ENCODE measurements around the gene SLC16A12.

Gene SLC16A12

DNA sequence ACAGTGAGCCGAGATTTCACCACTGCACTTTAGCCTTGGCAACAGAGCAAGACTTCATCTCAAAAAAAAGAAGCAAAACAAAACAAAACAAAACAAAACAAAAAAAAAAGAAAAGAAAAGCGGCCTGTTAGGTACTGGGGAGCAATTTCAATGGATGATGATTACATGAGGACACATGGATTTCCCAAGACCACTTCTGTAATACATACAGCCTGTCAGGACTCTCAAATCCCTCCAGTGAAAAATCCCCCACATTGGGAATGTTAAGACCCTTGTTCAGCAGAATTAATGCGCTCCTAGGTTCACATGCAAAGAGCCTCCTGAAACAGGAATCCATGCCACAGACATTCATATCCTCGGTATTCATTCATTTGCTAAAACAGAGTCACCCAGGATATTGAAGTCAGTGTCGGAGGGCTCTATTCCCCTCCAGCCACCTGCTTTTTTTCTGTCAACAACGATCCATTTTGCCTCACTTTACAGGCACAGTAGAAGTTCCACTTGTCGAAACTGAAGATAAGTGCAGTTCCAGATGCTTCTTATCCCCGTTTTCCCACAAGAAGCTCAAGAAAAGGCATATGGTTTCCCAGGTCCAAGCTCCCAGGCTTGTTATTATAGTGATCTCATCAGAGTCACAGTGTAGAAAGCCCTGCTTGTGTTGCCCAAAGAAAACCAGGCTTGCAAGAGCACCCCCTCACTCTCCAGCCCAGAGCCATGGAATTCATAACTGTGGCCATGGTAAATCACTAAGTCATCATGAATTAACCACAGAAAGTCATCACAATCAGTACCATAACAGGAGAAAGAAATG is 20.2 kb downstream of the SLC16A12 start:
- DNase-seq (ENCODE audit: low read depth in 2 of 3, low spot score in 1 of 3), result no peak

DNA sequence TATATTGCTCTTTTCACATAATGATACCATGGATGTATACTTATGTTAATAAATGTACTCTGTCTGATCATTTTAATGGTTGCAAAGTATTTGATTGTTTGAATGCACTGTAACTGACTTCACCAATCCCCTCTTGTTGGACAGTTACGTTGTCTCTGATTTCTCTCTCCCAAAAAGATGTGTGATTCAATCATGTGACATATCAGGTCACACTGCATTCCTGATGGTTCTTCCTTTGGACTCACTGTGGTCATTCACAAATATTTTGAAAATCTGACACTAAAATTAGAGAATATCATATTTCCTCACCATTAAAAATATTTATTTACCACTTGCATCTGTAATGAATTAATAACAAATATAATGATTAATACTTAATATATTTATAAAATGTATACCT is 22.2 kb downstream of the SLC16A12 start:
- DNase-seq (ENCODE audit: low read depth in 2 of 3, low spot score in 1 of 3), result no peak

DNA sequence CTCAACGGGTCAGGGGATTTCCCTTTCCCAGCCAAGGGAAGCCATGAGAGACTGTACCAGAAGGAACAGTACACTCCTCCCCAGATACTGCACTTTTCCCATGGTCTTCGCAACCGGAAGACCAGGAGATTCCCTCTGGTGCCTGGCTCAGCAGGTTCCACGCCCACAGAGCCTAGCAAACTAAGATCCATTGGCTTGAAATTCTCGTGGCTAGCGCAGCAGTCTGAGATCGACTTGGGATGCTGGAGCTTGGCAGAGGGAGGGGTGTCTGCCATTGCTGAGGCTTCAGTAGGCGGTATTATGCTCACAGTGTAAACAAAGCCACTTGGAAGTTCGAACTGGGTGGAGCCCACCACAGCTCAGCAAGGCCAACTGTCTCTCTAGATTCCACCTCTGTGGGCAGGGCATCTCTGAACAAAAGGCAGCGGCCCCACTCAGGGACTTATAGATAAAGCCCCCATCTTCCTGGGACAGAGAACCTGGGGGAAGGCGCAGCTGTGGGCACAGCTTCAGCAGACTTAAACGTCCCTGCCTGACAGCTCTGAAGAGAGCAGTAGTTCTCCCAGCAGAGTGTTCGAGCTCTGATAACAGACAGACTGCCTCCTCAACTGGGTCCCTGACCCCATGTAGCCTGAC is 29.6 kb downstream of the SLC16A12 start:
- DNase-seq (ENCODE audit: low read depth in 2 of 3, low spot score in 1 of 3), result no peak

DNA sequence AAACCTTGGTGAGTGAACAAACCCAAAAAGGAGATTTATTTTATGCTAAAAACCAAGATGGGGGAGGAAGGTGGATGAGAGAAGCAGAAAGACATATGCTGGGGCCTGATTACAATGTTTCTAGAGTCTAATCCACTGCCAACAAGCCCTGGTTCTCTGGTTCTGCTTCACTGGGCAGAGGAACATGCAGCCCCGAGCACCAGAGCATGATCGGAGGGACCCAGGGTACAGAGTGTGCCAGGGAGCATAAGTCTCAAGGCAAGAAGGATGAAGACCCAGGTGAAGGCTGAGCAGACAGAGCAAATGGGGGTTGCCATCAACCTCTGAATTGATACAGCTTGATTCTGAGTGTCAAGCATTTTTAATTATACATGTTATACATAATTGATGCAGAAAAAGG is 30.7 kb downstream of the SLC16A12 start:
- no peak for DNase-seq (ENCODE audit: low read depth in 2 of 3, low spot score in 1 of 3)

DNA sequence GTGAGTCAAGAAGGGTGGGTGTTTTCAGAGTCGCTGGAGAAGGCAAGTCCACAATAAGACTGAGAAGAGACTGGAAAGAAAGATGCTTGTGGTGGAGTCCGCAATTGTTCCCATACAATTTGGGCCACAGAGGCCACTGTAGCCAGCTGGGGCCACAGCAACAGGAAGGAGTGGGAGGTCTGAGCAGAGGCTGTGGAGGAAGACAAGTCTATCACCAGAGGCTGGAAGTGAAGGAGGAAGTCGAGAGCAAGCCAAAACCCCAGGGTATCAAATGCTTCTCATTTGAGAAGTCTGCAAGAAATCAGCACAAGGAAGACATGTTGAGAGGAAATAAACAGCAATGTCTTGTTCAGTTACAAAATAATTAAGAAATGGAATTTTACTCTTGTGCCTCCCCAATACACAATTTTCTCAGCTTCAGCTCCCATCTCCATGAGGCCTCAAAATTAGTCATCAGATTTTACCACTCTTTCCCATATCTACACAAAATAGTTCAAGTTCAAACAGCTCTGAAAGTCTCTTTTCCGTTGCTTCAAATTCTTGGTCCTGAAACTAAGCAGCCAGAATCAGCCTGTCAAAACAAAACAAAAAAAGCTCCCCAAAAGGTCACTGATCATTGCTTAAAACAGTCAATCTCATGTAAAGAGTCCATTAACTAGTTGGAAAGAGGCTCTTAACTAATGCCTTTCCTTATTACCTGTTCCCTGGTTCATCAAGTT is 31.6 kb downstream of the SLC16A12 start:
- no peak for DNase-seq (ENCODE audit: low read depth in 2 of 3, low spot score in 1 of 3)

DNA sequence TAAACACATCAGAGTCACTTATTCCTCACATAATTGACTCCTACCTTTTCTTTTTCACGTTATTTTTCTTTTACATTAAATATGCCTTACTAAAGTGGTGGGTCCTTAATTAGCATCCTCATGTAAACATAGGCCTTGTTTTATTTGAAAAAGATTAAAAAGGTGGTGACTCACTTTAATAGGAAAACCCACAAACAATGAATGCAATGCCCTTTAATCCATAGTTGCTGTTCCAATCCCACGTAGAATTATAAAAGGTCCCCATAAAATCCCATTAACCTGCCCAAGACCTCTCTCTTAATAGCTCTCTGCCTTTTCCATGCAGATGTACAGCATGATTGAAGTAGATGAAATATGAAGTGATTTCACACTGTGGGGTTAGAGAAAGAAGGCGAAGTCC is 32.2 kb downstream of the SLC16A12 start:
- DNase-seq (ENCODE audit: low read depth in 2 of 3, low spot score in 1 of 3), result no peak

DNA sequence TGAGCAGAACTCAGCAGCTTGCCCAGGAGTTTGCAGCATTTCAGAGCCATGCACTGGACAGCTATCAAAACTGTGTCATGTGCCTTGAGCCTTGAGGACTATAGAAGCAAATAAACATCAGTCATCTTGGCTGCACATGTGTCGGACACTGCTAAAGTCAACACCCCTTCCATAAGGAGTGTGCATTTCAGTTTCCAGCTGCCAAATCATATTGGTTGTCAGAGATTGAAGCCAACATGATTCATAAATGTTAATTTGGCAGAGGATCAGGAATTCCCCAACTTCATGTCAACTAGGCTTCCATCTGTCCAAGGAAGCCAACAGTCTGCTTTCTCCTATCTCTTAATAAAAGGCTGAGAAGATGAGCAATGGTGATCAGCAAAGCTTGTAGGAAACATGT is 32.8 kb downstream of the SLC16A12 start:
- DNase-seq (ENCODE audit: low read depth in 2 of 3, low spot score in 1 of 3), result no peak

DNA sequence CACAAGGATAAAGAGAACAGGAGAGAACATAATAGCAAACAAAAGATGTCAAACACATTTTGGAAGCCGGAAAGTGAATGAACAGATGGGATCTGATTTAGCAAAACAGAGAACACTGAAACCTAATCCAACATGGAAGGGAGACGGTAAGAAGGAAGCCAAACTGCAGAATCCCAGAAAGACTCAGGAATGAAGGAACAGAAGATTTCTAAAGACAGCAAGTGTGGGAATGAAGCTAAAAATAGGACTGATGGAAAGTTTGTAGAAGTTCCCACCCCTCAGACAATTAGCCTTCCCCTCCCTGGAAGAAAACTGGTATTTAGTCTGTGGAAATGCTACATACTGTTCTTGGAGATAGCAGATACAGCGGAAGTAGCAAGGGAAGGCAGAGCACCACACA is 40.8 kb downstream of the SLC16A12 start:
- DNase-seq (ENCODE audit: low read depth in 2 of 3, low spot score in 1 of 3), result no peak

DNA sequence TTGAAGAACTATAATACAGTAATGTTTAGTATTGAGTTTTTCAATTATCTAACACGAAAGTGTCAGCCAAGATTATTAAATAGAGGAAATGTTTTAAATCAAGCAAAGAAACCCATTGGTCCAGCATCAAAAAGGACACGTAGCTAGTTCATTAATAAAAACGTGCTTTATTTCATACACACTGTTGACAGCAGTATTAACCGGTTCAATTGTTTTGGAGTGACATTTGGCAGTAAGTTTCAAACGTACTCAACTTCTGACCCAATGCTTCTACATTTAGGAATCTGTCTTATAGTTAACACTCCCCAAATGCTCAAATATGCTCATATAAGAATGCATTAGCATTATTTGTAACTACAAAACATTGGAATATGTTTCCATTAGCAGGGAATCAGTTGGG is 41.3 kb downstream of the SLC16A12 start:
- DNase-seq (ENCODE audit: low read depth in 2 of 3, low spot score in 1 of 3), result no peak

DNA sequence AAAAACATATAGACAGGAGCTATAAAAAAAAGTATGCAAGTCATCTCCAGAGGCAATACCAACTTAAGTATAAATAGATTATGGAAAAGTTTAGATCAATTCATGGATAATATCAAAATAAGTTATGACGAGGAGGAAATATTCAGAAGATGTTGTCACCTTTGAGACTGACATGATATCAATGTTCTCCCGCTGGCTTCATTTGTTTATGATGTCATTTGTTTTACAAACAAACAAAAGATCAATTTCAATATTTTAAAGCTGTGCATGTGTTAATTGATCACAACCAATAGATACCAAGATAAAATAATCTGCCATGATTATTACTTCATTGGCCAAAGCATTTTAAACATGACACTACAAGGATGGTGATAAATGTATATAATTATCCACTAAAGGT is 43.5 kb downstream of the SLC16A12 start:
- no peak for DNase-seq (ENCODE audit: low read depth in 2 of 3, low spot score in 1 of 3)

DNA sequence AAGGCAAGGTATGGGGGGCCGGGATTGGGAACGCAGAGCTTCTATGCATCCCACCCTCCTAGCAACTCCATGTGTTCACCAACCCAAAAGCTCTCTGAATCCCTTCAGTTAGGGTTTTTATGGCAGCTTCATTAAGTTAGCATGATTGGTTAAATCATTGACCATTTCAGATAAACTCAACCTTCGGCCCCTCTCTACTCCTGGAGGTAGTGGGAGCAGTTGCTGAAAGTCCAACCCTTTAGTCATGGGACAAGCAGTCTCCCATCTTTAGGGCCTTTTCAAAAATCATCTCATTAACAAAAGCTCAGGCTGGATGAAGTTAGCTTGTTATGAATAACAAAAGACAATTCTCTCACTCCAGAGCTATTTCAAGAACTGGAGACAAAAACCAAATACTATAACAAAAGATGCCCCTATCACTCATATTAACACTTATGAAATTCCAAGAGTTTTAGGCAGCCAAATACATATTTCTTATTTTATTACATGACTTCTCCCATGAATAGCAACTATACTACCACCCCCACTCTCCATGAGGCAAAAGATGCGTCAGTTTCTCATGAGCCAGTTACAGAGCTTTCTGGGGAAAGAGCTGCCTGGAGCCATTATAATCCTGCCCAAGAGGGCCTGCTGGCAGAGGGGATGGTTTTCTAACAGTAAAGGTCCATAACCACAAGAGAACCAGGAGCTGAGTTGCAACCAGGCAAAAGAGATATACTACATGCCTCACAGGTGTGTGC is 44.6 kb downstream of the SLC16A12 start:
- no peak for DNase-seq (ENCODE audit: low read depth in 2 of 3, low spot score in 1 of 3)

DNA sequence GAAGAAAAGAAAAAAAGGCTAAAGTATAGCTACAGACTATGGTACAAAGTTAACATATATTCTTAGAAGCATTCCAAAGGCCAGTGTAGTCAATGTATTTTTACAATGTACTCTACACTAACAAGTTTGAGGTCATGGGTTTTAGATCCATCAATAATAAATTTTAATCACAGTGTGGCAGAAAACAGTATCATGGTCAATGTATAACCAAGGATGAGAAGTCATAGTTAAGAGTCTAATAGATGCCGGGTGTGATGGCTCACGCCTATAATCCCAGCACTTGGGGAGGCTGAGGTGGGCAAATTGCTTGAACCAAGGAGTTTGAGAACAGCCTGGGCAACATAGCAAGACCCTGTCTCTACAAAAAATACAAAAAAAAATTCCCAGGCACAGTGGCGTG is 53.1 kb downstream of the SLC16A12 start:
- DNase-seq (ENCODE audit: low read depth in 2 of 3, low spot score in 1 of 3), result no peak

DNA sequence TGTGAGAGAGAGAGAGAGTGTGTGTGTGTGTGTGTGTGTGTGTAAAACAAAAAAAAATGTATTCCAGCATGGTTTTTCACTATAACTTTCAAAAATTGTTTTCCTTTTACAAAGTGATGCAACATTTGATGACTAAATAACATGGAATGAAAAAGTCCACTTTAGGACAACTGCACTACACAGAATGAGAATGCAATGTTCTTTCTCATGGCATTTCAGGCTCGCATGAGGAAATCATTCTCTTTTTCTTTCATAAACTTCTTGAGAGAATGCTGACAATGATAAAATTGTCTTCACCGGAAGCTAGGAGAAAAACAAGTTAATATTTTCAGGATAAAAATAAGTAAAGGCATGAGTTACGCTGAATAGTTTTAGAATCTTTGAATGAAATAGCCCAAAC is 53.7 kb downstream of the SLC16A12 start:
- DNase-seq (ENCODE audit: low read depth in 2 of 3, low spot score in 1 of 3), result no peak

DNA sequence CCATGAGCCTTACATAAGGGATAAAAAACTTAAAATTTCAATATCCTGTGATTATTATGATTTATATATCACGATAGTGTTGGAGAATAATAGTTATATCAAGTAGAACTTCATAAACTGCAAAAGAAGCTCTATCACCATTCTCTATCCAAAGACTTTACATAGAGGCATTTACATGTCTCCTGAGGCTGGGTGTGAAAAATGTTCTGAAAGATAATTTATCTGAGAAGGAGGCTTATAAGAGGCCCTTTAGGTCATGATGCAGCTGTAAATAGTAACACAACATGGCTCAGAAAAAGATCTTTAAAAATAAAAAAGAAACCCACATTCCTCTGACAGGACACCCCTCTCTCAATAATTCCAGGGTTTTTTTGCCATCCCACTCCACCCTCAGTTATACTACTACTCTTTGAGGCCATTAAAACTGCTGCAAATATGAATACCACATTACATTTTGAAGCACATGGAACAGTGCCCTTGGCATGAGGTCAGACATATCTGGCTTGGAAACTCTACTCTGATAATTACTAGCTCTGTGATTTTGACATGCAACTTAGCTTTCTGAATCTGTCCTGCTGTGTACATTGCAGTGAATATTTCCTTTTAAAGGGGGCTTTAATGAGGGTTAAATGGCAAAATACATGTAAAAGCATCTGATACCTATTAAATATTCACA is 55.5 kb downstream of the SLC16A12 start:
- no peak for DNase-seq (ENCODE audit: low read depth in 2 of 3, low spot score in 1 of 3)

DNA sequence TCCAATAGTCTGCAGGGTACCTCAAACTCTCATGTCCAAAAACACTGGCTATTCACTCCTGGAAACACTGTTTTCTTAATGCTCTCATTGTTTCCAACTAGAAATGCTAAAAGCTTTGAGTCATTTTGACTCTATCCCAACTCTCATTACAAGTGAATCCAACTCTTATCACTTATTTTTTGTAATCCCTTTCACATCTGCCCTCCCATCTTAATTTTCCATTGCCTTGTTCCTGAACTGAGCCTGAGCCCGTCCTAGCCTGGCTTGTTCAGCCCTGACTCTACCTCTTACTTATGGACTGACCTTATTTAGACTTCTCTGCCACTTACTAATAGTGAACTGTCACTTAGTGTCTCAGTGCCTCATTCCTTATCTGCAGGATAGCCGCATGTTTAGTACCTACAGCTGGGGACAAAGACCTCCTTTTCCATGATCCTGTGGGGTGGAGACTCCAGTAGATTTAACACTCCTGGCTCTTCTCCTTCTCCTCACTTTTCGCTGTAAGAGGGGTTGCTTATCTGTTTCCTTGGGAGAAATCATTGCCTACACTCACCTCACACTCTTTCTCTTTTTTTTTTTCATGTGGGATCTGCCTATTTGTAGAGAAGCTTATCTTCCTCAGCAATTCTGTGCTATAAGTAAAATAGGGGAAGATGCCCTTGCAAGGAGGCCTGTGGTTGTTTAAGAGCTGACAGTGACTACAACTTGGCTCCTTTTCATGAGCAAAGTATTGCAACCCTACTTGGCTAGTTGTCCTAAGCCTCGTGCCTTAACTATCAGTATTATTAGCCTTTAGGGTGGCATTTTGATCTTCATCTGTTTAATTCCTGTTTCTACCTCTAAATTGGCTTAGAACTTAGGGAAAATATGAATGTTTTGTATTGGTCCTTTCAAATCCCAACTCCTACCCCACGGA is 56.4 kb downstream of the SLC16A12 start:
- DNase-seq (ENCODE audit: low read depth in 2 of 3, low spot score in 1 of 3), result no peak

DNA sequence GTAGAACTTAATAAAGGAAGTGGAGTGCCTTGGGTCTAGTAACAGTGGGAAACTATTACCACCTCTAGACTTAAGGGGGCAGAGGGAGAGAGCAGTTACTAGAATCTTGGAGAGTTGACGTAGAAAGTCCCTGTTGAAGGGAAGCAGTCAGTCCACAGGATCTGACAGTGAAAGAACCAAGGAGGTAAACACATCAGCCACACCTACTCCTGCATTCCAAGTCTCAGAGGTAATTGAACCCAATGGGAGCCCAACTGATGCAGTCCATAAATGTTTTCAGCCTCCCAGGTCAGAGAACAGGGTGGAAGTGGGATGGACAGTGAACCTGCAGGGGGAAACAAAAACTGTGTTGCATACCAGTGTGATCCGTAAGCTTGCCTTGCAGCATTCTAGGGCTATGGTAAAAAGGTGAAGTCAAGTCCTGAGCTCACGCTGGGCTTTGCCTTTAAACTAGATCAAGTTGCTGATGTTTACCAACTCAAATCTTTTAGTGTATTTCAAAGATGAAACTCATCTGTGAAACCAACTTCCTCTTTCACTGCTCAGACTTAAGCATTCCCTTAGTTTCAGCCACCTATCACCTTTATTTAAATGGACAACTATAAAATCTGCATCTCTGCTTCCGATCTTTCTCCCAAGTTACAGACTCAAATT is 57.2 kb downstream of the SLC16A12 start:
- no peak for DNase-seq (ENCODE audit: low read depth in 2 of 3, low spot score in 1 of 3)

DNA sequence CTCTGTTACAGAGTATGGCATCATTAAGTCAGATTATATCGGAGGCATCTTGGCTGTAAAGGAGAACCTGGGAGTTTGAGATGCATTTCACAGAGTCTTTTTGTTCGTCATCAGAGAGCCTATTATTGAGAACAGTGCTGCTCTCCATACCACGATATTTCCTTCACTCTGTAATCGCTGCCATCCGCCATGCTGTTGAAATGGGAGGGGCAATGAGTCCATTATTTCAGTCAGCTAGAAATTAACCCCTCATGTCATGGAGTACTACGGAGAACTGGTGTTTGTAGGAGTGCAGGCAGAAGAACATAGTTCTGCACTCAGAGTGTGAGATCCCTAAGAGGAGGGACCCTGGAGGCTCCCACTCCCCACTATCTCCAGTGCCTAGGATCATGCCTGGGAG is 59.2 kb downstream of the SLC16A12 start:
- DNase-seq (ENCODE audit: low read depth in 2 of 3, low spot score in 1 of 3), result no peak

DNA sequence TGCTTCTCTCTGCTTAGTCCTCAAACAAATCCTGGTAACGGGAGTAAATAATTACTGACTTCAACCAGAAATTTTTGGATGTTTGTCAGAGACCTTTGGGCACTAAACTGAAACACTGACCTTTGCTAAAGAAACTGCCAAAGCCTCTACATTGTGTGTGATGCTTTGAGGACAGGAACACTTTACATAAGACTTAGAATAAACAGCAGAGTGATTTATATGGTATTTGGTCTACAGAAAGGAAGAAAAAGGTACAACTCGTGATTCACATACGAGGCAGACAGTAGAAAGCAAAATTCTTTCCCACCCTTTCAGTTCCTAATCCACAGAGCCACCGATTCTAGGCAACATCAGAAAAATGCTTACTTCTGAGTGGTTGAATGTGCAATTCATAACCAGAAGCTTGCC is 59.8 kb downstream of the SLC16A12 start:
- DNase-seq (ENCODE audit: low read depth in 2 of 3, low spot score in 1 of 3), result no peak

DNA sequence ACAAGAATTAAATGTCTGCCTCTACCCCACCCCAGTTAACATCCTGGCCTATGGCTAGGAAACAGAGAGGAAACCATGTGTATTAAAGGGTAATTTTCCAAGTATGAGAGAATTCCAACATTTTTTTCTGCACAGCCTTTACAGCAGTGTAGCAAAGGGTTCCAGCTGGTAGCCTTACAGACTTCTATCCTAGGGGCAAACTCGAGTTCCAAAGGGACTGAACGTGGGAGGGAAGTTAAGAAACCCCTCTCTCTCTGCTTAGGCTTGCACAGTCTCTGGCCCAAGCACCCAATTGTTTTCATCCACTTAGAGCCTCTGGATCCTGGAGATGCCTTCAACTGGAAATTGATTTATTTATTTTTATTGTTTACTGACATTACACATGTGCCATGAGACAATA is 60.3 kb downstream of the SLC16A12 start:
- no peak for DNase-seq (ENCODE audit: low read depth in 2 of 3, low spot score in 1 of 3)

Data from stimulated activated CD4-positive, alpha-beta T cell treated with anti-CD3 and anti-CD28 coated beads, Interleukin-12 subunit alpha, Interleukin-12 subunit beta, amount 100 ng/mL, for 48 hours (primary cell).